Measurements from ENCODE around the gene MYO1F.

GRCh38 chr19:8513036-8513686 is 64.1 kb downstream of the MYO1F start:
- no peak for TF ChIP-seq CTCF (IDR thresholded peaks at IDR 0.05; ENCODE audit: low read length)
- no peak for TF ChIP-seq EZH2 (IDR thresholded peaks at IDR 0.05; ENCODE audit: borderline replicate concordance, low read length)

Measured in OCI-LY1 (cell line).